GM12801 (cell line): ENCODE data around the gene ENOX1.

Experiments used
- TF ChIP-seq, protein P1 (sequence below): IDR thresholded peaks from one replicate; pipeline ENCODE4 v1.5.1; 2011; ENCODE audit warnings: control low read depth; ENCODE audit not compliant: insufficient read length; ENCODE audit errors: extremely low read depth

ENOX1 gene

DNA sequence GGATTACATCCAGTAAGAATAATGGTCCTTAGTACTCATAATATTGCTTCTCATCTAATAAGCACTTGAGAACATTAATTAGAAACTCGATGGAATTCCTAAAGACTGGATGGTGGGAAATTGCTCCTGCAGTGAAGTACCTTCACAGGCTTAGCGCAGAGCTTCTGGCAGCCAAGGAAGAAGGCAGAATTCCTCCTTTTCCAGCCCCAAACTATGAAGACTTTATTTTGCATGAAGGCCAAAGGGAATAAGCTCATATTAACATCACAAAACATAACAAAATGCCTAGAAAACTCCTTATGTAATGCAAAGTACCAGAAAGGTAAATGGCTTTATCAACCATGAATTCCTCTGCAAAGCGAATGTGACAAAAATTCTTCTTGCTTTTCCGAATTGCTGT, 427.2 kb downstream of the ENOX1 start:
- TF ChIP-seq, protein P1, sequence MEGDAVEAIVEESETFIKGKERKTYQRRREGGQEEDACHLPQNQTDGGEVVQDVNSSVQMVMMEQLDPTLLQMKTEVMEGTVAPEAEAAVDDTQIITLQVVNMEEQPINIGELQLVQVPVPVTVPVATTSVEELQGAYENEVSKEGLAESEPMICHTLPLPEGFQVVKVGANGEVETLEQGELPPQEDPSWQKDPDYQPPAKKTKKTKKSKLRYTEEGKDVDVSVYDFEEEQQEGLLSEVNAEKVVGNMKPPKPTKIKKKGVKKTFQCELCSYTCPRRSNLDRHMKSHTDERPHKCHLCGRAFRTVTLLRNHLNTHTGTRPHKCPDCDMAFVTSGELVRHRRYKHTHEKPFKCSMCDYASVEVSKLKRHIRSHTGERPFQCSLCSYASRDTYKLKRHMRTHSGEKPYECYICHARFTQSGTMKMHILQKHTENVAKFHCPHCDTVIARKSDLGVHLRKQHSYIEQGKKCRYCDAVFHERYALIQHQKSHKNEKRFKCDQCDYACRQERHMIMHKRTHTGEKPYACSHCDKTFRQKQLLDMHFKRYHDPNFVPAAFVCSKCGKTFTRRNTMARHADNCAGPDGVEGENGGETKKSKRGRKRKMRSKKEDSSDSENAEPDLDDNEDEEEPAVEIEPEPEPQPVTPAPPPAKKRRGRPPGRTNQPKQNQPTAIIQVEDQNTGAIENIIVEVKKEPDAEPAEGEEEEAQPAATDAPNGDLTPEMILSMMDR = no peak

DNA sequence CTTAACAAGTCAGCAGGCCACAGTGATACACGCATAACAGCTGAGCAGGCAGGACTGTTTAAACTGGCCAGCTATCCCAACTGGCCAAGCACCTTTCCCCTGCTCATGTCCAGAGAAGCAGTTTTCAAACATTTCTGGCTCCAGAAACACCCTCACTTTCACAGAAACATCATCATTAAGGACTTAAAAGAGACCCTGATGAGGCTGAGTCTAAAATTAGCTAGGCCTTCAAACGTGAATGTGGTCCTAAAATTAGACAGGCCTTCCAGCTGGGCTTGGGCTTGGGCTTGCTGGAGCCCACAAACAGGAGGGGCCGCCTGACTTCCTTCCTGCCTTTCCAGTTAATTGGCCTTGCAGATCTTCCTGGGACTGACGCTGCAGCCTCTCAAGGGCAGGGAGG, 429.2 kb downstream of the ENOX1 start:
- TF ChIP-seq, protein P1 = no peak

DNA sequence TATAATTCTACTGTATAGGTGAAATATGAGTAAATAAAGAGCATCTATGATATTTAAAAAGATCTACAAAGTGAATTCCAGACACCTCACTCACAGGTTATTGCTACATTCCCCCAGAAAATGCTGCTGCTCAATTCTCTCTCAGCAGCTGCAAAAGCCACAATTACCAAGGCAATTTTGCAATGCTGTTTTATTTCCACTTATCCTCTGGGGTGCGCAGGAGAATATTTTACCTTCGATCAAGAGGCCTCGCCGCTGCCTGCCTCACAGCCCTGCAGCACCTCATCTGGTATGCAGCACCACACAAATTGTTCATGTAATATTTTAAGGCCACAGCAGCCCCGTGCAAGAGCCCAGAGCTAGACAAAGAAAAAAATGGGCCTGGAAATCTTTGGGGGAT, 430.2 kb downstream of the ENOX1 start:
- TF ChIP-seq, protein P1 = no peak

DNA sequence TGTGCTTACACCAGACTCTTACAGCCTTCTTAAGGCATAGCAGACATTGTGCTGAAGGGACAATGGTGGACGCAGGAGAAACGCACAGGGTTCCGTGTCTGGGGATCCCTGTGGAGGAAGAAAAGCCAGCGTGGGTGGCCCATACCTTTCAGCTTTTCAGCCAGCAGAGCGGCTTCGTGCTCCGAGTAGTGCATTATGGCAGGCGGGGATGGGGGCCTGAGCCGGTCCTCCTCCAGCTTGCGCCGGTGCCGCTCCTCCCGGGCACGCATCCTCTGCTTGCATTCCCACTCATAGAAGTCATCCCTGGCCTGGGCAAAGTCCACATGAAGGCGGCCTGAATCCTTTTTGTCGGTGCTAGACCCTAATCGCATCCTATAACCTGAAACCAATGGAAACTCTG, 431.0 kb downstream of the ENOX1 start:
- TF ChIP-seq, protein P1 = no peak

DNA sequence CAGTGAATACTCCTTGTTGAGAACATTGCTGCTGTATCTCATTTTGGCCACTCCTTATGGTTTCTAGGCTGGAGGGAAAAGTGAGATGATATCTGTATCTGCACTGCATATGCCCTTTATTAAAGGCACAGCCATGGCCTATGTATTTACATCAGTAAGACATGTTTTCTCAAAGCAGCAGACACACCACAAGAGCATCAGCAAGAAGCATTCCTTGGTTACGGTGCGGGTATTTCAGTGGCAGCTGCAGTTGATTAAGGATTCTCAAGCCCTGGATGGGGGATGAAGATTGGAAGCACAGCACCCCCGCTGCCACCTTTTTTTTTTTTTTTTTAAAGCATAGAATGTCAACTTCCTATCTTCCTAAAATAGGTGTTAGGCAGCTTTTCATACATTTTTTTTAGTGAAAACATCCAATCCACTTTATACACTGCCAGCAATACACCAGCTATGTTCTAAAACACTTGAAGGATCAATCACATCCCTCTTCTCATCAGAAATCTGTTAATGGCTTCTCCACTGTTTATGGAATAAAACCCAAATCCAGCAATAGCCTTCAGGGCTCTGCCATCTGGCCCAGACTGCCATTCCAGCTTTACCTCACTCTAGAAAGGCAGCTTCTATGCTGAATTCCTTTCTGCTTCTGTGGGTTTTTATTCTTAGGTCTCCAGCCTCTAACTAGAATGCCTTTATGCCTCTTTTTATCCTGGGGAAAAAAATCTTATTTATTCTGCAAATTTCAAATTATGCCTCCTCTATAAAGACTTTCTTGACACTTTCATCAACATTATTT, 432.4 kb downstream of the ENOX1 start:
- TF ChIP-seq, protein P1 = no peak

DNA sequence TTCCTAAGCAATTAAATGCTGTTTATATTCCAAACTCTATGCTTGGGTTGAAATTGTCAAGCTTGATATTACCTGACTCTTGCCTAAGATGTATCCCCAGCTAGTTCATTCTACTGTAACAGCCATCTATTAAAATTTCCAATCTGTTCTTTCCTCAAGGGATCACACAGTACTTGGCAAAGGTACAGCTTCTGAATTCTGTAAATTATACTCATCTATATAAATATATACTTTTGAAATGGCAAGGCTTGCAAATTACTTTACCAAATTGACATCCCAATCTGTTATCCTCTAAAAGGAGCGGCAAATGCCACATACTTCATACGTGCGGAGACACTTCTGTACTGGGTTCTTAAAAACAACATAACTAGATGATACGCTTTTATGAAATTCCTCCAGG, 433.1 kb downstream of the ENOX1 start:
- TF ChIP-seq, protein P1 = no peak

DNA sequence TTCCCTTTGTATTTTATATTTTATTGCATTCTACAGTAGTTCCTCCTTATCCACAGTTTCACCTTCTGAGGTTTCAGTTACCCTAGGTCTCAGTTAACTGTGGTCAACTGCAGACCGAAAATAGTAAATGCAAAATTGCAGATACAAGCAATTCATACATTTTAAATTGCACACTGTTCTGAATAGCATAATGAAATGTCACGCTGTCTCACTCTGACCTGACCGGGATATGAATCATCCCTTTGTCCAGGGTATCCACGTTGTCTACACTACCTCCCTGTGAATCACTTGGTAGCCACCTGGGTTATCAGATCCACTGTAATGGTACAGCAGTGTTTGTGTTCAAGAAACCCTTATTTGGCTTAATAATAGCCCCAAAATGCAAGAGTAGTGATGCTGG, 438.4 kb downstream of the ENOX1 start:
- TF ChIP-seq, protein P1 = no peak
